Type B pancreatic cell (in vitro differentiated cells): ENCODE results near the gene PRKN. TPM values are rescaled to one million over a fixed set of nuclear protein-coding genes. Genes with fewer than 3 reads are reported as not detected.
"Not testable (repeated sequence)": the region's sequence is repeated elsewhere in the genome, so short reads cannot be mapped to it uniquely, and the experiment has no call there.

ENCODE experiments used
- DNase-seq: peaks from one replicate; pipeline ENCODE4 v3.0.0; 2021; ENCODE audit warnings: mixed read lengths; ENCODE audit not compliant: unreplicated experiment; ENCODE audit errors: extremely low spot score
- H3K27ac Mint-ChIP-seq: 2 replicates; pipeline ENCODE4 v1.8.0; 2021; ENCODE audit warnings: mild to moderate bottlenecking, mixed read lengths
- H3K27me3 Mint-ChIP-seq: 2 replicates; pipeline ENCODE4 v1.8.0; 2021; ENCODE audit warnings: mixed read lengths
- H3K36me3 Mint-ChIP-seq: 2 replicates; pipeline ENCODE4 v1.8.0; 2021; ENCODE audit warnings: mixed read lengths
- H3K4me1 Mint-ChIP-seq: one replicate; pipeline ENCODE4 v1.8.0; 2021; ENCODE audit warnings: mixed read lengths; ENCODE audit not compliant: unreplicated experiment
- H3K4me3 Mint-ChIP-seq: 2 replicates; pipeline ENCODE4 v1.8.0; 2021; ENCODE audit warnings: mild to moderate bottlenecking, mixed read lengths
- H3K9me3 Mint-ChIP-seq: 2 replicates; pipeline ENCODE4 v1.8.0; 2021; ENCODE audit warnings: mixed read lengths
- CTCF ChIP-seq: fragments of 200-600 bp; sonication (generic); conservative IDR thresholded peaks from 2 replicates; pipeline ENCODE4 v1.5.0; 2021; ENCODE audit warnings: antibody characterized with exemption, mild to moderate bottlenecking
- total RNA-seq: library from RNA; stranded (reverse); gene quantifications from 2 replicates; pipeline ENCODE4 v1.2.1, GENCODE V29; 2021; ENCODE audit warnings: low replicate concordance

Gene PRKN
- total RNA-seq, 1 donor from 2014 or later = 6.2 TPM

GRCh38 chr6:161890133-161890831 is 837.3 kb downstream of the PRKN start:
- no peaks in the 10 kb centered on the region for H3K9me3 Mint-ChIP-seq
- peaks cover 12% of the 10 kb centered on the region for H3K27me3 Mint-ChIP-seq
- no peak overlapping the region for H3K4me3 Mint-ChIP-seq
- no peak for TF ChIP-seq CTCF
- H3K4me1 Mint-ChIP-seq = peaks cover 15% of the 10 kb centered on the region
- no peaks in the 10 kb centered on the region for H3K36me3 Mint-ChIP-seq
- H3K27ac Mint-ChIP-seq = no peak overlapping the region
- DNase-seq = no peak

GRCh38 chr6:161889324-161889723 is 838.2 kb downstream of the PRKN start:
- no peak for DNase-seq
- peaks cover 11% of the 10 kb centered on the region for H3K27me3 Mint-ChIP-seq
- no peak overlapping the region for H3K27ac Mint-ChIP-seq
- H3K9me3 Mint-ChIP-seq = no peaks in the 10 kb centered on the region
- TF ChIP-seq CTCF = no peak
- peaks cover 15% of the 10 kb centered on the region for H3K4me1 Mint-ChIP-seq
- no peaks in the 10 kb centered on the region for H3K36me3 Mint-ChIP-seq
- no peak overlapping the region for H3K4me3 Mint-ChIP-seq

GRCh38 chr6:161886545-161886944 is 841.0 kb downstream of the PRKN start:
- DNase-seq, H3K36me3 Mint-ChIP-seq, H3K4me3 Mint-ChIP-seq, H3K27me3 Mint-ChIP-seq, H3K27ac Mint-ChIP-seq, H3K9me3 Mint-ChIP-seq: not testable (repeated sequence)
- H3K4me1 Mint-ChIP-seq = peaks cover 14% of the 10 kb centered on the region

GRCh38 chr6:161884782-161885181 is 842.8 kb downstream of the PRKN start:
- no peaks in the 10 kb centered on the region for H3K36me3 Mint-ChIP-seq
- no peaks in the 10 kb centered on the region for H3K4me1 Mint-ChIP-seq
- no peak for TF ChIP-seq CTCF
- no peaks in the 10 kb centered on the region for H3K27me3 Mint-ChIP-seq
- no peaks in the 10 kb centered on the region for H3K9me3 Mint-ChIP-seq
- H3K27ac Mint-ChIP-seq = no peak overlapping the region
- DNase-seq = no peak
- no peak overlapping the region for H3K4me3 Mint-ChIP-seq

GRCh38 chr6:161882196-161882765 is 845.3 kb downstream of the PRKN start:
- H3K4me1 Mint-ChIP-seq = no peaks in the 10 kb centered on the region
- H3K27ac Mint-ChIP-seq = no peak overlapping the region
- H3K27me3 Mint-ChIP-seq = no peaks in the 10 kb centered on the region
- DNase-seq = no peak
- no peak for TF ChIP-seq CTCF
- H3K9me3 Mint-ChIP-seq = no peaks in the 10 kb centered on the region
- no peak overlapping the region for H3K4me3 Mint-ChIP-seq
- H3K36me3 Mint-ChIP-seq = no peaks in the 10 kb centered on the region

GRCh38 chr6:161880056-161880455 is 847.5 kb downstream of the PRKN start:
- Mint-ChIP-seq H3K4me3 (no peak overlapping the region), H3K36me3 (no peaks in the 10 kb centered on the region), H3K9me3 (no peaks in the 10 kb centered on the region), H3K27ac (no peak overlapping the region), H3K27me3 (no peaks in the 10 kb centered on the region), H3K4me1 (no peaks in the 10 kb centered on the region)
- DNase-seq = no peak
- no peak for TF ChIP-seq CTCF
